HG02884 (cell line): ENCODE results near the gene KRTAP10-3.

ENCODE experiments used
- ATAC-seq: cut with Tn5 transposase; IDR thresholded peaks from one replicate; pipeline ENCODE4 v1.9.1; 2021; ENCODE audit warnings: mild to moderate bottlenecking, moderate library complexity; ENCODE audit not compliant: unreplicated experiment

The KRTAP10-3 gene

DNA sequence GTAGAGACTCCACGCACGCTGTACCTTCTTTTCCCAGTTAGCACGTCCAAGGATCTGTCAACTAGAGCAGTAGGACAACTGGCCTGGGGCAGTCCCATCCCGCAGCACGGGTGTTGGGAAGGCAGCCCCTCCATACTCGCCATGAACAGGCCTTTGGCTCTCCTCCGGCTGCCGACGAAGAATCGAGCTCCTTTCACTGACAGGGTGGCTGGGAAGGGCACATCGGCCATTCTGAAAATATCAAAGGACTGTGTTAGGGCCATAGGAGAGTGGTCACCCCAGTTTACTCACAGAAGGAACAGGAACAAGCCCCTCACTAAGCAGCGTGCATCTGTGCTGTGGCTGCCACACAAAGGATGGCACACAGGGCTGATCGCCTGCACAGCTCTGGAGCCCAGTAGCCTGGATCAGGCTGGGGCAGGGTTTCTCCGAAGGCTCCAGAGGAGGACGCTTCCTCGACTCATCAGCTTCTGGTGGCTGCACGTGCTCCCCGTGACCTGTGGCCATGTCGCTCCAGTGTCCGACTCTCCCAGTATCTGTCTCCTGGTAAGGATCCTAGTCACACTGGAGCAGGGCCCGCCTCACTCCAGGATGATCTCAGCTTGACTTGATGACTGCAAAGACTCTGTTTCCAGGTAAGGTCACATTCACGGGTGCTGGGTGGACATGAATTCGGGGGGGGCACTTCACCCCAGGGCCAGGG lies 27.5 kb downstream of the KRTAP10-3 start:
- no peak for ATAC-seq

- ATAC-seq = no peak
Observed at GRCh38 chr21:44530221-44530902, 28.2 kb downstream of the KRTAP10-3 start.

DNA sequence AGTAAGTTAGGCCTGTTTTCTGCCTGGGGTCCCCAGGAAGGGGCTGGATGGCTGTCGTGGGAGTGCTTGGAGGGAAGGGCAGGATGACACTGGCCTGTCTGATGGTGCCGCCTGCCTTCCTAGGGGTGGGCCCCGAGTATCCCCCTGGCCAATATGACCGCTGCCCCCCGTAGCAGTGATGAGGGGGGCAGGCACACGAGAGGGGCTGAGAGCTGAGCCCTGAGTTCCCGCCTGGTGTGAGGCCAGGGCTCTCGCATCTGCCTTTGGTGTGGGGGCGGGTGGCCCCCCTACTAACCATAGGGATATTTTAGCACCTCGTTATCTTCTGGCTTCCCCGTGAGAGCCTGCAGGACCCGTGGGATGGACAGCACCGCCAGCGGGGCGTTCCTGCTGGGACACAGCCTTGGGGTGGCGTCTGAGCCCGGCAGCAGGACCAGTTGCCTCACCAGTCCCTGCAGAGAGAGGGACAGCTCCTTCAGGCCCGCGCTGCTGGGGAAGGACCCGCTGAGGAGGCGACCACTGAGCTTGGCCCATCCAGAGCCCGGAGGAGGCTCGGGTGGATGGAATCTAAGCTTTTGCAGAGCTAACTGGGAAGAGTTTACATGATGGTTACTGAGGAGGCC lies 29.0 kb downstream of the KRTAP10-3 start:
- ATAC-seq = no peak

GRCh38 chr21:44529011-44529421 lies 29.6 kb downstream of the KRTAP10-3 start:
- no peak for ATAC-seq

DNA sequence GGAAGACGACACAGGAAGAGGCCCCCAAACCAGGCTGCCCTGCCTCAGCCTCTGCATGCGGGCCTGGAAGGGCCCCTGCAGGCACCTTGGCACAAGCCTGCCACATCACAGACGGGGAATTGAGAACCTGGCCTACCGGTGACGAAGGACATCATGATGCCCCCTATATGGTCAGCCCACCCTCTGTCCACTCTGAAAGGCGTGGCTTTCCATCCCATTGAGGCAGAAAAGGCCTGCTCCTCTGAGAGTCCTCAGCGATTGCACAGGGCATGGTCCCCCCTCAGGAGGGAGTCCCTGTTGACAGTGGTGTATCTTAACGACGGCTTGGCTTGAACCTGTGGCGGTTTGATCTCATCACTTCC lies 30.0 kb downstream of the KRTAP10-3 start:
- no peak for ATAC-seq

- no peak for ATAC-seq
Observed at GRCh38 chr21:44527983-44528633, 30.5 kb downstream of the KRTAP10-3 start.

DNA sequence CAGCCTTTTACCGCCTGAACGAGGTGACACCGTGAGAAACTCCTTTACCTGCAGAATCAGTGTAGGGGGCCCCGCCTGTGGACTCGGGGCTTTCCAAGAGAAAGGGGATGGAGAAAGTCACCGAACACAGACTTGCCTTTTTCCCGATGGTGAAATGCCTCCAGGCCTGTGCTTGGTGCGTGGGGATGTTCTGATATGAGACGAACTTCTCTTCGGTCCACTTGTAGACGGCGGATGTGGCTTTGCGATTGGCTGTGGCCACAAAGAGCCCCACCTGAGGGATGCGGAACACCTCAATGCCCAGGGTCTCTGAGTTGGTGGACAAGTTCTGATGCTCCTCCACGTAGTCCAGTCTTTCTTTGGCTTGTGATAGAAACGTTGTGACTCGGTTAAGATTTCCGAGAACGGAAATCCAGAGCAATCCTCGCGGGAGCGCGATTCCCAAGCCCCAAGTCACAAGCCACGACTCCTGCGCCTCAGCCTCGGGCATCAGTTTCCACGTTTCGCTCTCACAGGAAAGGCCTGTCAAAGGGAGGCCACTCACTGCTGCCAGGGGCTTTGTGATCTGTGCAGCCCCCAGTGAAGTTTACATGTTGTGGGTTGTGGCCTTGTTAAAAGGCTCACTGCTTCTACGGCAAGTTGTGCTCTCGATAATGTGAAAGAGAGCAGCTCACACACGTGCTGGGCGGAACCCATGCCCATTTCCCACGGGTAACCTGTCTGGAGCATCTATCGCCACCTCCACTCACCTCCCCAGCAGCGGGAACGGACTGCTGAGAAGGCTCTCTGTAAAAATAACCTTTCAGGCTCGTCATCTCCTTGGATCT lies 31.2 kb downstream of the KRTAP10-3 start:
- ATAC-seq = no peak

- no peak for ATAC-seq
Observed at GRCh38 chr21:44526096-44526997, 32.2 kb downstream of the KRTAP10-3 start.

GRCh38 chr21:44525391-44526095 lies 33.1 kb downstream of the KRTAP10-3 start:
- no peak for ATAC-seq

- no peak for ATAC-seq
Observed at GRCh38 chr21:44524414-44525371, 33.9 kb downstream of the KRTAP10-3 start.

DNA sequence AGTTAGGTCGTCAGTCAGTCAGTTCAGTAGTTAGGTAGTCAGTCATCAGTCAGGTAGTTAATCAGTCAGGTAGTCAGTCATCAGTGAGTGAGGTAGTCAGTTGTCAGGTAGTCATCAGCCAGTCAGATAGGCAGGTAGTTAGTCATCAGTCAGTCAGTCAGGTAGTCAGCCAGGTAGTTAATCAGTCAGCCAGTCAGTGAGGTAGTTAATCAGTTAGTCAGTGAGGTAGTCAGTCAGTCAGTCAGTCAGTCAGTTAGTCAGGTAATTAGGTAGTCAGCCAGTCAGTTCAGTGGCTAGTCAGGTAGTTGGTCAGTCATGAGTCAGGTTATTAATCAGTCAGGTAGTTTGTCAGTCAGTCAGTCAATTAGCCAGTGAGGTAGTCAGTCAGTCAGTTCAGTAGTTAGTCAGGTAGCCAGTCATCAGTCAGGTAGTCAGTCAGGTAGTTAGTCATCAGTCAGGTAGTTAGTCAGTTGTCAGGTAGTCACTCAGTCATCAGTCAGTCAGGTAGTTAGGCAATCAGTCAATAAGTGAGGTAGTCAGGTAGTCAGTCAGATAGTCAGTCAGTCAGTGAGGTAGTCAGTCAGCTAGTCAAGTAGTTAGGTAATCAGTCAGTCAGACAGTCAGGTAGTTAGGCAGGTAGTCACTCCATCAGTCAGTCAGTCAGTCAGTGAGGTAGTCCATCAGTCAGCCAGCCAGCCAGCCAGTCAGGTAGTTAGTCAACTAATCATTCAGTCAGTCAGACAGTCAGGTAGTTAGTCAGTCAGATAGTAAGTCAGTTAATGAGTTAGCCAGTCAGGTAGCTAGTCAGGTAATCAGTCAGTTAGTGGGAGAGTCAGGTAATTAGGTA lies 34.8 kb downstream of the KRTAP10-3 start:
- no peak for ATAC-seq

GRCh38 chr21:44522753-44523204 lies 35.8 kb downstream of the KRTAP10-3 start:
- ATAC-seq = no peak

- no peak for ATAC-seq
Observed at GRCh38 chr21:44521928-44522752, 36.5 kb downstream of the KRTAP10-3 start.

GRCh38 chr21:44521301-44521927 lies 37.2 kb downstream of the KRTAP10-3 start:
- no peak for ATAC-seq
